ENCODE data around the gene BBIP1. TPM values are rescaled to one million over a fixed set of nuclear protein-coding genes. Genes with fewer than 3 reads are reported as not detected.
A peak's percentile ranks its signal among the peaks of the same experiment; 100 is the strongest.
"Not testable (repeated sequence)": the region's sequence is repeated elsewhere in the genome, so short reads cannot be mapped to it uniquely, and the experiment has no call there.

Gene BBIP1
- total RNA-seq, 1 donor from 2014 or later = 17.9 TPM

- DNase-seq (ENCODE audit: low read depth in 2 of 2) = peak; percentile 7 to 12
These were observed 5.0 kb upstream of the BBIP1 start for GRCh38 chr10:110923856-110924493.

GRCh38 chr10:110919971-110920881, 1.2 kb upstream of the BBIP1 start:
- DNase-seq (ENCODE audit: low read depth in 2 of 2) = peak; percentile 37 to 42

GRCh38 chr10:110919349-110919931, 460 bp upstream of the BBIP1 start, which contains the start of gene SHOC2:
Gene SHOC2, plus strand, starts transcription at chr10:110919604. Its CDS starts 44,755 bp downstream, at chr10:110964359.
- no peak for DNase-seq (ENCODE audit: low read depth in 2 of 2)

GRCh38 chr10:110918269-110918642, 724 bp downstream of the BBIP1 start:
- DNase-seq (ENCODE audit: low read depth in 2 of 2) = peak in 1 of 2 donors; percentile 96

GRCh38 chr10:110916554-110917346, 2.2 kb downstream of the BBIP1 start:
- DNase-seq (ENCODE audit: low read depth in 2 of 2) = peak in 1 of 2 donors; percentile 5

GRCh38 chr10:110915600-110915999, 3.4 kb downstream of the BBIP1 start:
- not testable (repeated sequence) for DNase-seq (ENCODE audit: low read depth in 2 of 2)

- DNase-seq (ENCODE audit: low read depth in 2 of 2) = no peak
These were observed 3.9 kb downstream of the BBIP1 start for GRCh38 chr10:110915035-110915434.

- DNase-seq (ENCODE audit: low read depth in 2 of 2) = no peak
These were observed 4.5 kb downstream of the BBIP1 start for GRCh38 chr10:110914431-110914830.

GRCh38 chr10:110912374-110912773, 6.6 kb downstream of the BBIP1 start:
- DNase-seq (ENCODE audit: low read depth in 2 of 2) = no peak

- DNase-seq (ENCODE audit: low read depth in 2 of 2) = no peak
These were observed 8.8 kb downstream of the BBIP1 start for GRCh38 chr10:110910138-110910537.

- DNase-seq (ENCODE audit: low read depth in 2 of 2) = no peak
These were observed 15.4 kb downstream of the BBIP1 start for GRCh38 chr10:110903280-110904278.

- DNase-seq (ENCODE audit: low read depth in 2 of 2) = peak in 1 of 2 donors; percentile 6
These were observed 16.8 kb downstream of the BBIP1 start for GRCh38 chr10:110901954-110902819.

- no peak for DNase-seq (ENCODE audit: low read depth in 2 of 2)
These were observed 18.0 kb downstream of the BBIP1 start for GRCh38 chr10:110900983-110901382.

GRCh38 chr10:110898391-110898790, 20.6 kb downstream of the BBIP1 start:
- DNase-seq (ENCODE audit: low read depth in 2 of 2) = no peak

- DNase-seq (ENCODE audit: low read depth in 2 of 2) = no peak
These were observed 21.8 kb downstream of the BBIP1 start for GRCh38 chr10:110897184-110897583.

GRCh38 chr10:110893559-110894179, 25.3 kb downstream of the BBIP1 start:
- peak; percentile 48 to 66 for DNase-seq (ENCODE audit: low read depth in 2 of 2)

- DNase-seq (ENCODE audit: low read depth in 2 of 2) = no peak
These were observed 26.2 kb downstream of the BBIP1 start for GRCh38 chr10:110892602-110893288.

GRCh38 chr10:110887560-110887959, 31.4 kb downstream of the BBIP1 start:
- DNase-seq (ENCODE audit: low read depth in 2 of 2) = no peak
